ENCODE data around the gene MFGE8.

Gene MFGE8

DNA sequence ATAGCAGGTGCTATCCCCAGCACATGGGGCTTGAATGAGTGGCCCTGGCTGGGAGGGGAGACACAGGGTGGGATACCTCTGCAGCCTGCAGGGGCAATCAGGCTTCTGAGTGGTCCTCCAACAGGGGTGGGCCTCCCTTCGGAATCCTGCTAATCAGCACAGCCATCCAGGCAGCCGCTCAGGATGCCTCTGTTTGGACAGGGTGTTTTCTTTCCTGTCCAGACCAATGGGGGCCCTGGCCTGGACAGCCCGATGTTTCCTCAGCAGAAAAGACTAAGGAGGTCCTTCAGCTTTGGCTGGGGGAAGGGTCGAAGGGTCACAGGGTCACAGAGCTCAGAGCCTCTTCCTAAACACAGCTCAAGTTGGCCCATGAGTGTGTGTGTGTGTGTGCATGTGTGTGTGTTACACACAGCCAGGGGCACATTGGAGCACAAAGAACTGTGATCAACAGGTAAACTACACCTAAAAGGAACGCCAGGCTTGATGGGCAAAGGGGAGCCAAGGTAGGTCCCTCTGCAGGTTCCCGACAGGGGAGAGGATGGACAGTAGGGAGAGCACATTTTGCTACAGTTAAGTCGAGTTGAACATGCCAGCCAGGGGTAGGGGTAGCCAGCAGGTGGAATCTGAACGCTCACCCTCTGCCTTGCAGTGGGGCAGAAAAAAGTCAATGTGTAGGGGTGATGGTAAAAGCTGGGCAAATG is 16.7 kb downstream of the MFGE8 start:
- no peak overlapping the region for H2BK120ac ChIP-seq (ENCODE audit: low read depth, low read length)
- no peak overlapping the region for H3K18ac ChIP-seq (ENCODE audit: low read length)
- no peaks in the 10 kb centered on the region for H3K36me3 ChIP-seq (ENCODE audit: control insufficient read depth, insufficient read depth, low read length)
- H3K79me1 ChIP-seq (ENCODE audit: low read length) = no peaks in the 10 kb centered on the region
- DNase-seq = no peak
- no peak overlapping the region for H2AK5ac ChIP-seq (ENCODE audit: low read length)
- H2BK5ac ChIP-seq (ENCODE audit: low read length) = no peak overlapping the region
- no peak overlapping the region for H3K4me3 ChIP-seq (ENCODE audit: low read length)
- no CpG with 5 or more reads among the region's 8 CpGs for WGBS (ENCODE audit: extremely low coverage, insufficient coverage, low lambda C conversion rate)
- no peaks in the 10 kb centered on the region for H3K27me3 ChIP-seq (ENCODE audit: insufficient read depth, low read length, poor library complexity)
- H3K23ac ChIP-seq (ENCODE audit: low read length) = no peak overlapping the region
- H3K9ac ChIP-seq (ENCODE audit: low read length) = no peak overlapping the region
- no peak overlapping the region for H2BK15ac ChIP-seq (replicated peaks; ENCODE audit: low read depth)
- H3K79me2 ChIP-seq (ENCODE audit: control insufficient read depth, insufficient read depth, low read length) = no peaks in the 10 kb centered on the region
- H3K4me1 ChIP-seq (ENCODE audit: control insufficient read depth, low read depth, low read length) = peaks cover 2% of the 10 kb centered on the region
- H3K4me2 ChIP-seq (ENCODE audit: low read length) = no peak overlapping the region
- no peak overlapping the region for H4K5ac ChIP-seq (ENCODE audit: low read length)
- H3K4ac ChIP-seq (ENCODE audit: low read depth, low read length) = no peak overlapping the region
- H4K8ac ChIP-seq (ENCODE audit: low read depth, low read length) = no peak overlapping the region
- no peak overlapping the region for H3K56ac ChIP-seq (ENCODE audit: low read length)
- H3K27ac ChIP-seq (ENCODE audit: low read depth, low read length) = no peak overlapping the region

DNA sequence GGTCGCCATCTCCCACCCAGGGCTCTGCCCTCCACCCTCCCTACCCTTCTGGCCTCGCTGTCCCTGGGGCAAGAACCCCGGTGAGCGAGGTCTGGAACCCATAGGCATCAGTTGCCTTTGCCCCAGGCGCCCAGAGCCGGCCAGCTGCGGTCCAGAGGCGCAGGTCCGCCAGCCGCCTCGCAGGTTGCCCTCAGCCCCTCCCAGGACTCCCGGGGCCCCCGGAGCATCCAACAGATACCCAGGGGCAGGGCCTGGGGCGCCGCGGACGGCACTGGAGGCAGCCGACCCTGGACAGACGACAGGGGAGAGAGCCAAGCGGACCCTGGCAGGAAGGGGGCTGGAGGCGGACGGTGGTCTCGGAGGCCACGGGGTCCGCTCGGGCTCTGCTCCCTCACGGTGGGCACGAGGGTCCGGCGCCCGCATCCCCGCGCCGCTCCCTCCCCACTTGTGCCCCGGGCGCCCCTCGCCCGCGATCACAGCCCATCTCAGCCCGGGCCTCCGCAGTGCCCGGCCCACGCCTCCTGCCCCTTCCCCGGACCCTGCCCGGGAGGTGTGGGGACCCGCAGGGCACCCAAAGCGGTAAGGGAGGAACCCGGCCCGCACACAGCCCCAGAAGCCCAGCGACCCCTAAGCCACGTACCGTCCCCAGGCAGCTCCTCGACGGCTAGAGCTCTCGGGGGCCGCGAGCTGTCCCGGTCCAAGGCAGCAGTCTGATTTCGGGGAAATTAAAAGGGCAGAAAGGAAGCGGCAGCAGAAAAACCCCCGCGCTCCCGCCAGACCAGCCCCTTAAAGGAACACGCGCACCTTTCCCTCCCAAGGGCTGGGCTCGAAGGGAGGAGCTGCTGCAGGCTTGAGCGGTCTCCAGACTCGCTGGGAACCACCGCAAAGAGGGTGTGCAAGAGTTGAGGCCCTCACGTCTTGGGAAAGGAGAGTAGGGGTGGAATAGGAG is 18.1 kb downstream of the MFGE8 start, which contains the start of gene HAPLN3:
Gene HAPLN3 (minus strand): TSS at position 726 of the 949 bp plus-strand sequence. CDS start 8,246 bp downstream, outside the sequence.
- peak; percentile 60 for DNase-seq
- H2BK15ac ChIP-seq (replicated peaks; ENCODE audit: low read depth) = no peak within 1 kb of the TSS
- no peak within 1 kb of the TSS for H2AK5ac ChIP-seq (ENCODE audit: low read length)
- no peak within 1 kb of the TSS for H4K8ac ChIP-seq (ENCODE audit: low read depth, low read length)
- no peaks in the 10 kb centered on the region for H3K36me3 ChIP-seq (ENCODE audit: control insufficient read depth, insufficient read depth, low read length)
- no peak within 1 kb of the TSS for H4K5ac ChIP-seq (ENCODE audit: low read length)
- H3K27ac ChIP-seq (ENCODE audit: low read depth, low read length) = no peak within 1 kb of the TSS
- no peak within 1 kb of the TSS for H2BK120ac ChIP-seq (ENCODE audit: low read depth, low read length)
- H3K4me1 ChIP-seq (ENCODE audit: control insufficient read depth, low read depth, low read length) = peaks cover 2% of the 10 kb centered on the region
- H3K18ac ChIP-seq (ENCODE audit: low read length) = peak within 1 kb of the TSS; percentile 6
- H3K56ac ChIP-seq (ENCODE audit: low read length) = peak within 1 kb of the TSS; percentile 85
- H3K4me3 ChIP-seq (ENCODE audit: low read length) = peak within 1 kb of the TSS; percentile 36
- no peaks in the 10 kb centered on the region for H3K27me3 ChIP-seq (ENCODE audit: insufficient read depth, low read length, poor library complexity)
- peak within 1 kb of the TSS; percentile 80 for H3K23ac ChIP-seq (ENCODE audit: low read length)
- no peaks in the 10 kb centered on the region for H3K79me2 ChIP-seq (ENCODE audit: control insufficient read depth, insufficient read depth, low read length)
- WGBS (ENCODE audit: extremely low coverage, insufficient coverage, low lambda C conversion rate) = no CpG with 5 or more reads among the region's 70 CpGs
- H3K4me2 ChIP-seq (ENCODE audit: low read length) = peak within 1 kb of the TSS; percentile 93
- no peak within 1 kb of the TSS for H2BK5ac ChIP-seq (ENCODE audit: low read length)
- H3K79me1 ChIP-seq (ENCODE audit: low read length) = no peaks in the 10 kb centered on the region
- peak within 1 kb of the TSS; percentile 65 for H3K9ac ChIP-seq (ENCODE audit: low read length)
- H3K4ac ChIP-seq (ENCODE audit: low read depth, low read length) = no peak within 1 kb of the TSS

DNA sequence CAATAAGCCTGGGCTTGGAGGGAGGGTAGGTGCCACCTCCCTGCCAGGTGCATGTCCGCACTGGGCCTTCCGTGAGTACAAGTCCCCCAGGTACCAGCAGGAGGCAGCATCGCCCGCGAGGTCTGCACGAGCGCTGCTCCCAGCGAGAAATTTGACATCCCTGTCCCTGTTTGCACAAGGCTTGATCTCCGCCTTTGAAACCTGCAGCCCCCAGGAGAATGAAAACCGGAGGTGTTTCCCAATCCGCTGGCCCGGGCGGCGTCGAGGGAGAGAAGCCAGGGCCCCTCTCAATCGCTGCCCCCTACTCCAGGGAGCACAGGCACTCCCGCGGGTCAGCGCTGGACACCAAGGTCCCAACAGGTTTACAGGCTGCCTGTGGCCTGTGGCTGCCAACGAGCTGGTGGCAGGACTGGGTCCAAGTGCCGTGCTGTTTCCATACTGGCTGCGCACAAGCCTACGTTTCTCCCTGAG is 18.8 kb downstream of the MFGE8 start:
- H3K4me2 ChIP-seq (ENCODE audit: low read length) = peak overlapping the region; percentile 93
- no peak overlapping the region for H4K8ac ChIP-seq (ENCODE audit: low read depth, low read length)
- no peak overlapping the region for H4K5ac ChIP-seq (ENCODE audit: low read length)
- H2BK5ac ChIP-seq (ENCODE audit: low read length) = no peak overlapping the region
- H3K79me1 ChIP-seq (ENCODE audit: low read length) = no peaks in the 10 kb centered on the region
- H3K4me3 ChIP-seq (ENCODE audit: low read length) = peak overlapping the region; percentile 36
- H3K23ac ChIP-seq (ENCODE audit: low read length) = peak overlapping the region; percentile 80
- peak overlapping the region; percentile 65 for H3K9ac ChIP-seq (ENCODE audit: low read length)
- H2BK120ac ChIP-seq (ENCODE audit: low read depth, low read length) = no peak overlapping the region
- no peak overlapping the region for H3K18ac ChIP-seq (ENCODE audit: low read length)
- peak overlapping the region; percentile 49 for H3K56ac ChIP-seq (ENCODE audit: low read length)
- no CpG with 5 or more reads among the region's 23 CpGs for WGBS (ENCODE audit: extremely low coverage, insufficient coverage, low lambda C conversion rate)
- no peak overlapping the region for H3K4ac ChIP-seq (ENCODE audit: low read depth, low read length)
- H3K27ac ChIP-seq (ENCODE audit: low read depth, low read length) = no peak overlapping the region
- H3K27me3 ChIP-seq (ENCODE audit: insufficient read depth, low read length, poor library complexity) = no peaks in the 10 kb centered on the region
- no peaks in the 10 kb centered on the region for H3K36me3 ChIP-seq (ENCODE audit: control insufficient read depth, insufficient read depth, low read length)
- peaks cover 2% of the 10 kb centered on the region for H3K4me1 ChIP-seq (ENCODE audit: control insufficient read depth, low read depth, low read length)
- no peaks in the 10 kb centered on the region for H3K79me2 ChIP-seq (ENCODE audit: control insufficient read depth, insufficient read depth, low read length)
- no peak overlapping the region for H2BK15ac ChIP-seq (replicated peaks; ENCODE audit: low read depth)
- H2AK5ac ChIP-seq (ENCODE audit: low read length) = no peak overlapping the region
- peak; percentile 88 for DNase-seq

DNA sequence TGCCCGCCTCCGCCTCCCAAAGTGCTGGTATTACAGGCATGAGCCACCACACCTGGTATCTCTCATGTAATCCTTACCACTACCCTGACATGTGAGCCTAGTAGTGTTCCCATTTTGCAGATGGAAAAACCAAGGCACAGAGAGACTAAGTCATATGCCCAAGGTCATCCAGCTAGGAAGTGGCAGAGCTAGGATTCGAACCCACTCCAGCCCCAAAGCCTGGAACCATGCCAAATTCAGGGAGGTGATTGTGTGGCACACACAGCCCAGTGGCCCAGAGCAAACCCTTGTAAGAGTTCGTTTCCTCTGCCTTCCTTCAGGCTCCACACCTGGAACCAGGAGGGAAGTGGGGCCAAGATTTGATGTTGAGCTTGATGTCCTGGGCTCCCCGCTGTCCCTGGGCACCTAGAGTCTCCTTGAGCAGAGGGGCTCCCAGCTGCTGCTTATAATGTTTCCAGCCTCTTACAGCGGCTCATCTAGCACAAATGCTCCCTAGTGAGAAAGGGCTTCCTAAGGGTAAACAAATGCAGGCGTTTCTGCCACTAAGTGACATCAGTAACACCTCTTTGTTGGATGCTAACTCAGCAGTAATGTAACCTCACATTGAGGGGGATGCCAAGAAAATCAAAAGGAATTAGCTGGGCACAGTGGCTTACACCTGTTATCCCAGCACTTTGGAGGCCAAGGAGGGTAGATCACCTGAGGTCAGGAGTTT is 21.5 kb downstream of the MFGE8 start:
- no peak for DNase-seq
- Histone ChIP-seq H3K56ac (ENCODE audit: low read length) (no peak overlapping the region), H4K8ac (ENCODE audit: low read depth, low read length) (no peak overlapping the region), H3K27ac (ENCODE audit: low read depth, low read length) (no peak overlapping the region), H2BK5ac (ENCODE audit: low read length) (no peak overlapping the region), H3K18ac (ENCODE audit: low read length) (no peak overlapping the region), H3K4me1 (ENCODE audit: control insufficient read depth, low read depth, low read length) (no peaks in the 10 kb centered on the region), H3K23ac (ENCODE audit: low read length) (no peak overlapping the region), H2BK120ac (ENCODE audit: low read depth, low read length) (no peak overlapping the region), H2BK15ac (replicated peaks; ENCODE audit: low read depth) (no peak overlapping the region), H2AK5ac (ENCODE audit: low read length) (no peak overlapping the region), H3K36me3 (ENCODE audit: control insufficient read depth, insufficient read depth, low read length) (no peaks in the 10 kb centered on the region), H3K27me3 (ENCODE audit: insufficient read depth, low read length, poor library complexity) (no peaks in the 10 kb centered on the region), H4K5ac (ENCODE audit: low read length) (no peak overlapping the region), H3K9ac (ENCODE audit: low read length) (no peak overlapping the region), H3K4me3 (ENCODE audit: low read length) (no peak overlapping the region), H3K79me2 (ENCODE audit: control insufficient read depth, insufficient read depth, low read length) (no peaks in the 10 kb centered on the region), H3K4ac (ENCODE audit: low read depth, low read length) (no peak overlapping the region), H3K4me2 (ENCODE audit: low read length) (no peak overlapping the region), H3K79me1 (ENCODE audit: low read length) (no peaks in the 10 kb centered on the region)
- WGBS (ENCODE audit: extremely low coverage, insufficient coverage, low lambda C conversion rate) = no CpG with 5 or more reads among the region's 7 CpGs

DNA sequence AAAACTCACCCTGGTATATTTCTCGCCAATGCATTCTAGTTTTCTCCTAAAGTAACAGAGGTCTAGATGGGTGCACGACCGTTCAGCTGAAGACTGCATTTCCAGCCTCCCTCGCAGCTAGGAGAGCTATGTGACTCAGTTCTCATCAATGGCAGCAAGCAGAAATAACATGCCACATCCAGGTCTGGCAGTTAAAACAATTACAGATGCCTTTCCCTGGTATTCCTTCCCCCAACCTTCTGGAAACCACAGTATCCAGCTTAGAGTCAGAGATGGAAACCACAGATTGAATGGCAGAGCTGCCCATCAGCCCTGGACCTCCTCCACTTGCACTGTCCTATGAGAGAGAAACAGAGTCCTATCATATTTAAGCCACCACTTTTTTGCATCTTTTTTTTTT is 22.7 kb downstream of the MFGE8 start:
- no peaks in the 10 kb centered on the region for H3K79me2 ChIP-seq (ENCODE audit: control insufficient read depth, insufficient read depth, low read length)
- H2AK5ac ChIP-seq (ENCODE audit: low read length) = no peak overlapping the region
- H3K27ac ChIP-seq (ENCODE audit: low read depth, low read length) = no peak overlapping the region
- no peak overlapping the region for H3K9ac ChIP-seq (ENCODE audit: low read length)
- no peaks in the 10 kb centered on the region for H3K4me1 ChIP-seq (ENCODE audit: control insufficient read depth, low read depth, low read length)
- no peak for DNase-seq
- H3K4me3 ChIP-seq (ENCODE audit: low read length) = no peak overlapping the region
- H3K4ac ChIP-seq (ENCODE audit: low read depth, low read length) = no peak overlapping the region
- H4K5ac ChIP-seq (ENCODE audit: low read length) = no peak overlapping the region
- H3K18ac ChIP-seq (ENCODE audit: low read length) = no peak overlapping the region
- H3K36me3 ChIP-seq (ENCODE audit: control insufficient read depth, insufficient read depth, low read length) = no peaks in the 10 kb centered on the region
- no peaks in the 10 kb centered on the region for H3K79me1 ChIP-seq (ENCODE audit: low read length)
- no peak overlapping the region for H3K23ac ChIP-seq (ENCODE audit: low read length)
- H3K27me3 ChIP-seq (ENCODE audit: insufficient read depth, low read length, poor library complexity) = no peaks in the 10 kb centered on the region
- no peak overlapping the region for H2BK120ac ChIP-seq (ENCODE audit: low read depth, low read length)
- H4K8ac ChIP-seq (ENCODE audit: low read depth, low read length) = no peak overlapping the region
- H3K4me2 ChIP-seq (ENCODE audit: low read length) = no peak overlapping the region
- WGBS (ENCODE audit: extremely low coverage, insufficient coverage, low lambda C conversion rate) = no CpG with 5 or more reads among the region's 4 CpGs
- H3K56ac ChIP-seq (ENCODE audit: low read length) = no peak overlapping the region
- H2BK5ac ChIP-seq (ENCODE audit: low read length) = no peak overlapping the region
- H2BK15ac ChIP-seq (replicated peaks; ENCODE audit: low read depth) = no peak overlapping the region
